ACC112 (cell line): ENCODE results near the gene ADD2.

Experiments
- H2AFZ ChIP-seq: fragments of 200-600 bp; sonication (generic); one replicate; pipeline ENCODE4 v1.6.0; 2017; ENCODE audit warnings: antibody characterized with exemption, low read length; ENCODE audit not compliant: unreplicated experiment
- H3K27ac ChIP-seq: fragments of 200-600 bp; sonication (generic); 2 replicates; pipeline ENCODE4 v1.5.1; 2014; ENCODE audit warnings: low read depth, mild to moderate bottlenecking, antibody characterized with exemption, low read length, moderate library complexity
- H3K27me3 ChIP-seq: fragments of 200-600 bp; sonication (generic); 2 replicates; pipeline ENCODE4 v1.6.1; 2014; ENCODE audit warnings: mild to moderate bottlenecking, antibody characterized with exemption, low read length, moderate library complexity, mixed read lengths; ENCODE audit not compliant: insufficient read depth
- H3K36me3 ChIP-seq: fragments of 200-600 bp; sonication (generic); 2 replicates; pipeline ENCODE4 v1.6.1; 2016; ENCODE audit warnings: mild to moderate bottlenecking, antibody characterized with exemption, low read length, moderate library complexity, mixed read lengths; ENCODE audit not compliant: insufficient read depth
- H3K4me1 ChIP-seq: fragments of 200-600 bp; sonication (generic); one replicate; pipeline ENCODE4 v1.6.1; 2016; ENCODE audit warnings: low read length, mixed read lengths; ENCODE audit not compliant: insufficient read depth, unreplicated experiment, control insufficient read depth
- H3K4me3 ChIP-seq: fragments of 200-600 bp; sonication (generic); 2 replicates; pipeline ENCODE4 v1.5.1; 2014; ENCODE audit warnings: mild to moderate bottlenecking, low read depth, low read length
- H3K79me2 ChIP-seq: fragments of 200-600 bp; sonication (generic); one replicate; pipeline ENCODE4 v1.6.0; 2016; ENCODE audit warnings: low read length; ENCODE audit not compliant: control insufficient read depth, unreplicated experiment, insufficient read depth

Gene ADD2

DNA sequence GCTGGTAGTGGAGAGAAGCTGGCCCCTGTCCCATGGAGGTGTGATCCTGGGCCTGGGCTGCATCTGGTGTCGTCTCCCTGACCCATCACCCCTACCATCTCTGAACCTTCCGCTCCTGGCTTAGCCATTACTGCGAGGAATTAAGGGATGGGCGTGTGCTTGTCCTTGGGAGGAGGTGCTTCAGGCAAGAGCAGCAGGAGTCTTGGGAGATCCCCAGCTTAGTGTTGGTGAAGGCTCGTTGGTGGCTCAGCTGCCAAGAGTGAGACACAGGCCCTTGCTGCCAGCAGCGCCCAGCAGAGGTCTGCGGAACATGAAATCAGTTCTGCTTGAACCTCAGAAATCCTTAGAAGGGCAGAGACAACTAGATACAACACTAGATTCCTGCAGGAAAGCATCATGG is 154.5 kb downstream of the ADD2 start:
- H3K4me1 ChIP-seq: no peaks in the 10 kb centered on the region
- H2AFZ ChIP-seq: no peak overlapping the region

DNA sequence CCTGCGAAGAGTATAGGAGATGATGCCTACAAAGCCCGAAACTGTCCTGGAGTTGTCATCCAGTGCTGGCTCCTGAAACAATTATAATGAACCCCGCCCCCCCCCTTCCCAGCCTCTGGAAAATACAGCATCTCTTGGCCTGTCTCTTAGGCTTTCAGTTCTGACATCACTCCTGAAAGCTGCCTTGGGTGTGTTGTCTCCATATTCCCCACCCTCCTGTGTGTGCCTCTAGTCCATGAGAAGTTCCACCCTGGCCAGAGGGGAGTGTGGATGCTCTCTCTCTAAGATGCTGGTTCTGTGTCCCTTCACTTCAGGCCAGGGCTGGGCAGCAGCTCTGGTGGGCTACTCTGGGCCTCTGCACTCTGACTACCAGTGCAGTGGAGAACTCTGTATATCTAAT is 155.4 kb downstream of the ADD2 start:
- no peak overlapping the region for H2AFZ ChIP-seq
- no peaks in the 10 kb centered on the region for H3K36me3 ChIP-seq
- H3K4me3 ChIP-seq: no peak overlapping the region
- H3K4me1 ChIP-seq: no peaks in the 10 kb centered on the region
- peaks cover 66% of the 10 kb centered on the region for H3K27me3 ChIP-seq
- no peak overlapping the region for H3K27ac ChIP-seq
- no peaks in the 10 kb centered on the region for H3K79me2 ChIP-seq

More for the DNA sequence above, 154.5 kb downstream of the ADD2 start:
- Histone ChIP-seq H3K27me3 (peaks cover 60% of the 10 kb centered on the region), H3K36me3 (no peaks in the 10 kb centered on the region), H3K27ac (no peak overlapping the region), H3K79me2 (no peaks in the 10 kb centered on the region), H3K4me3 (no peak overlapping the region)

DNA sequence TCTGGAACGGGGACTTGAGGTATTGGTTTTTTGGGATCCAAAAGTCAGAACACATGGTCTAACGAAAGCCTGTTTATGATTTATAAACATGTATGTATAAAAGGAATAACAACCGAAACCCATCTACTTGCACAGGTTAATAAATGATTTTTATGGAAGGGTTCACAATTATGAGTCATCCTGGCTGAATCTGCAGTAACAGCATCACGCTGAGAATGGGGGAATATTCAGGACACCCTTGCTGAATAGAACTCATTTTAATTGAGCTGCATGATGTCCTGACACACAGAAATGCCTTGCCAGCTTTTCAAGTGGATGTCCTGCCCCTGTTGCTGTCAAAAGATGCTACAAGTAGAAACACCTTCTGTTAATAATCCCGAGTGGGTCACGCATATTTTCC is 159.6 kb downstream of the ADD2 start:
- H3K79me2 ChIP-seq: no peaks in the 10 kb centered on the region
- H3K36me3 ChIP-seq: no peaks in the 10 kb centered on the region
- no peak overlapping the region for H2AFZ ChIP-seq
- H3K27ac ChIP-seq: no peak overlapping the region
- no peak overlapping the region for H3K4me3 ChIP-seq
- H3K27me3 ChIP-seq: peaks cover 81% of the 10 kb centered on the region
- no peaks in the 10 kb centered on the region for H3K4me1 ChIP-seq

DNA sequence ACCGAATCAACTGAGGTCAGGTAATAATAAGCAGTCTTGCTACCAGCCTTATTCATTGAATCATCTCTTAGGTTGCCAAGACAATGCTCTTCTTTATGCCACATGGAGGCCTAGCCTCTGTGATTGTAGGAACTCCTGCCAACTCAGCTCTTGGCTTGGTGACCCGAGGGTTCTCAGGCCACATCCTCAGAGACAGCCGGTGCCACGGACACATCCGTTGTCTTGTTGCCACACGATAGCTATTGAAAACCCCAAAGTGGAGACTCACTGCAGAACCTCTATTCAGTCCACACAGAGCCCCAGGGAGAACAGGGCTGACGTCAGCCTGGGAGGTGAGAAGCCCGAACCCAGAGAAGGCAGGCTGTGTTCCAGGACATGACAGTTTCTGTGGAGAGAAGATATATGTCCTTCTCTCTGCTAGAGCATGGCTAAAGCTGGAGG is 160.9 kb downstream of the ADD2 start:
- no peak overlapping the region for H3K27ac ChIP-seq
- peaks cover 80% of the 10 kb centered on the region for H3K27me3 ChIP-seq
- no peak overlapping the region for H3K4me3 ChIP-seq
- H3K36me3 ChIP-seq: no peaks in the 10 kb centered on the region
- no peaks in the 10 kb centered on the region for H3K79me2 ChIP-seq
- H2AFZ ChIP-seq: no peak overlapping the region
- H3K4me1 ChIP-seq: no peaks in the 10 kb centered on the region
